Peyer's patch (tissue), 4 donors: ENCODE measurements around the gene LEF1.

Source experiments
- POLR2A ChIP-seq, 2 donors: fragments of 450-650 bp; IDR thresholded peaks; one replicate each; pipeline ENCODE4 v1.5.1; 2017; ENCODE audit warnings: antibody characterized with exemption in 2 of 2, mild to moderate bottlenecking in 2 of 2, moderate library complexity in 2 of 2
- TF ChIP-seq, protein P1 (sequence below), 6 experiments: fragments of 450-650 bp in 4 of 6; fragments of 200-600 bp in 2 of 6; sonication (generic) in 1 of 6; IDR thresholded peaks; one replicate each; pipeline ENCODE4 v1.5.1; 2017 to 2019; ENCODE audit warnings: antibody characterized with exemption in 6 of 6, mild to moderate bottlenecking in 3 of 6, moderate library complexity in 1 of 6

DNA sequence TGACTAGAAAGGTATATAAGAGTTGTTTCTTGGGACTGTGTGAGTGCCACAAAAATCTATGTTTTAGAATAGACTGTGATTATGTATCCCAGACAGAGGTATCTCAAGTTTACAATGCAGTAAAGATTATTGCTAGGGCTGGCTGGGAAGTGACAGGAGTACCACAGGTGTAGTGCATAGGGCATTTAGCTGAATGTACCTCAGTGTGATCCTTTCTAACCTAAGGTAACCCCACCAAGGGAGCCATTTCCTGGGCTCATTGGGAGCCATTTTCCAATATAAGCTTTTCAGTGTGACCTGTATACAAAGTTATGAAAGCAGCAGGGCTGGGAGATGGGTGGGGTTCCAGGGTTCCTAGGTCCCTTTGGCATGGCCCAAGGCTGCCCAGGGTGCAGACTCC, 6.1 kb upstream of the LEF1 start:
- no peak for TF ChIP-seq POLR2A (IDR thresholded peaks at IDR 0.05)
- TF ChIP-seq, protein P1, sequence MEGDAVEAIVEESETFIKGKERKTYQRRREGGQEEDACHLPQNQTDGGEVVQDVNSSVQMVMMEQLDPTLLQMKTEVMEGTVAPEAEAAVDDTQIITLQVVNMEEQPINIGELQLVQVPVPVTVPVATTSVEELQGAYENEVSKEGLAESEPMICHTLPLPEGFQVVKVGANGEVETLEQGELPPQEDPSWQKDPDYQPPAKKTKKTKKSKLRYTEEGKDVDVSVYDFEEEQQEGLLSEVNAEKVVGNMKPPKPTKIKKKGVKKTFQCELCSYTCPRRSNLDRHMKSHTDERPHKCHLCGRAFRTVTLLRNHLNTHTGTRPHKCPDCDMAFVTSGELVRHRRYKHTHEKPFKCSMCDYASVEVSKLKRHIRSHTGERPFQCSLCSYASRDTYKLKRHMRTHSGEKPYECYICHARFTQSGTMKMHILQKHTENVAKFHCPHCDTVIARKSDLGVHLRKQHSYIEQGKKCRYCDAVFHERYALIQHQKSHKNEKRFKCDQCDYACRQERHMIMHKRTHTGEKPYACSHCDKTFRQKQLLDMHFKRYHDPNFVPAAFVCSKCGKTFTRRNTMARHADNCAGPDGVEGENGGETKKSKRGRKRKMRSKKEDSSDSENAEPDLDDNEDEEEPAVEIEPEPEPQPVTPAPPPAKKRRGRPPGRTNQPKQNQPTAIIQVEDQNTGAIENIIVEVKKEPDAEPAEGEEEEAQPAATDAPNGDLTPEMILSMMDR (IDR thresholded peaks at IDR 0.05): no peak
